GM21529 (cell line): ENCODE data around the gene FCGR2B.
"Not testable (repeated sequence)": the region's sequence is repeated elsewhere in the genome, so short reads cannot be mapped to it uniquely, and the experiment has no call there.

Experiments used
- ATAC-seq: cut with Tn5 transposase; IDR thresholded peaks from one replicate; pipeline ENCODE4 v1.9.1; 2021; ENCODE audit not compliant: unreplicated experiment

Gene FCGR2B

DNA sequence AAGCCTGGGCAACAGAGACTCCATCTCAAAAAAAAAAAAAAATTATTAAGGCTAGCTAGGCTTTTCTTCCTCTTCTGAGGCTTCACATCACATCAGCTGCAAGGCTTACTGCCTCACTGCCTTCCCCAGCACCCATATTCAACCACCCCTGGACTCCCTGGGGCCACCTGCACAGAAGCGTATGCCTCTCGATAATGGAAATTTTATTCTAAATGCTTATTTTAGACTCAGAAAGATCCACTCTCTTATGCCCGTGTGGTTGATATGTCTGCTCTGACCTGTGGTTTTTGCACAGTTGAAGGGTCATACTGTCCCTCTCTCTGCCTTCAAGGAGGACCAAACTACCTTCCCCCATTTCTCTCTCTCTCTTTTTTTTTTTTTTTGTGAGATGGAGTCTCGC is 42.6 kb downstream of the FCGR2B start:
- ATAC-seq: peak; percentile 34

GRCh38 chr1:161706113-161706481 is 43.2 kb downstream of the FCGR2B start:
- no peak for ATAC-seq

DNA sequence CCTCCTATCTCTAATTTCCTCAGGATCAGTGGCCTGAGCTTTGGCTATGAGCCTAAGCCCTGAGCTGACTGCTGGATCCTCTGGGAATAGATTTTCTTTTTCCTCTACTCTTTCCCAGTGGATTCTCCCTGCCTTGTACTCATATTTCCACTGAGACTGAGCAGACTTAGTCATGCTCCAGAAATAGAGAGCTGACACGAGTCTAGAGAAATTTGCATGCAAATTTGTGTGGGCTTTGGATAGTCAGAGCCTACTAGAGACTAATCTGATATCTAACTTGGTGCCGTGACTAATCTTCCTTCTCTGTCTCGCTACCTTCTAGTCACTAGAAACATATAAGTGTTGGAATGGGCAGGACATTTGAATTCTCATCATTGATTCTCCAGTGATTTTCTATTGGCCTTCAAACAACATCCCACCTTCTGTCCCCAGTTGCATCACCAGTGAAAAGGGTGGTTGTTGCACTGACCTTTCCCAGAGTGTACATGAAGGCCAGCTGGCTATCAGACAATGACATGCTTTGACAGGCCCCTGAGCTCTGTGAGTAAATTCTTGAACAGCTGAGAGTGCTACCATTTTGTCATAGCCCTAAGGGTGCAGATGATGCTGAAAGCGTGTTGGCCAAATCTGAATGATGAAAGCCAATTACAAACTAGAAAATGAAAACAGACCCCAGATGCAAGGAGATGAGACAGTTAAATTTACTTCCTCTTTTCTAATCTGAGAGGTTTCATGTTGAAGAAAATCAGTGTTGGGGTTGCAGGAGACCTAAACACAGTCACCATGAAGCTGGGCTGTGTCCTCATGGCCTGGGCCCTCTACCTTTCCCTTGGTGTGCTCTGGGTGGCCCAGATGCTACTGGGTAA is 43.8 kb downstream of the FCGR2B start, which contains the start of gene FCRLA:
TSS of gene FCRLA (plus strand) at position 748 of the 866 bp plus-strand sequence. CDS start at position 784, 36 bp downstream.
- peak; percentile 58 for ATAC-seq

DNA sequence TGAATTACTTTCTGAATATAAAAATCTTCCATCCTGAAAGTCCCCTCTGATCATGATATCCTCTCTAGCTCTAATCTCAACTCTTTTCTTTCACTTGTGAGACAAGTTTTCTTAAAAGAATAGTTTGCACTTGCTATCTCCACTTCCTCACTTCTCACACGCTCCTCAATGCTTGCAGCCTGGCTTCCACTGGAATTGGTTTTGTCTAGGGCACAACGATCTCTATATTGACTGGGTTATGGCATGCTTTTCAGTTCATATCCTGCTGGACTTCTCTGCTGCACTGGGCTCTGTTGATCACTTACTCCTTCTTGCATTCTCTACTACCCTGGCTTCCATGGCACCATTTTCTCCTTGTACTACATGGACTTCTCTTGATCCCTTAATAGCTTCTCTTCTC is 44.6 kb downstream of the FCGR2B start:
- ATAC-seq: no peak

DNA sequence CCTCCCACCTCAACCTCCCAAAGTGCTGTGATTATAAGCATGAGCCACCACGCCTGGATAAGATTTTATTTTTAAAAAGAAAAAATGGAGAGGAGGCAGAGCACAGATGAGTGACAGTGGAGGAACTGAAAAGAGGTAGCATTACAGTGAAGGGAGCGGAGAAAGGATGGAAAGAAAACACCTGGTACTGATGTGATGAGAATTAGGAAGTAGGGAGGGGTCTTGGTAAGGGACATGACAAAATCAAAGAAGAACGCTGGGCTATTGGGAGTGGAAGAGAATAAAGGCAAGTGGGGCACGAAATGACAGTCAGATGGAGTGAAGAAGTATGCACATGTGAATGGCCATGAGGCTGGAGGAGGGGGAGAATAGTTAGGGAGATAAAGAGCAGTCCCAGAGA is 46.4 kb downstream of the FCGR2B start:
- ATAC-seq: no peak

GRCh38 chr1:161710560-161710959 is 47.6 kb downstream of the FCGR2B start:
- ATAC-seq: no peak

GRCh38 chr1:161718559-161719324 is 55.8 kb downstream of the FCGR2B start:
- peak; percentile 57 for ATAC-seq

DNA sequence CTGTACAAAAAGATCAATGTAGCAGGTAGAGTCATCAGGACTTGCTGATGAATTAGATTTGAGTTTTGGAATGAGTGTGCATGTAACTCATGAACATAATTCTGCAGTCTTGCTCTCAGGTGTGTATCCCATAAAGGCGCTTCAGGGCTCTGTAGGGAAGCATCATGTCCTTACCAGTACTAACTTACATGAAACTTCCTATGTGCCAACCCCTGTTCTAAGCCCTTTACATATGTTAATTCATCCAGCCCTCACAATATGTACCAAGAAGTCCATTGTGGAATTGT is 56.3 kb downstream of the FCGR2B start:
- peak; percentile 49 for ATAC-seq

- ATAC-seq: no peak
These were observed 57.5 kb downstream of the FCGR2B start for GRCh38 chr1:161720422-161720821.

DNA sequence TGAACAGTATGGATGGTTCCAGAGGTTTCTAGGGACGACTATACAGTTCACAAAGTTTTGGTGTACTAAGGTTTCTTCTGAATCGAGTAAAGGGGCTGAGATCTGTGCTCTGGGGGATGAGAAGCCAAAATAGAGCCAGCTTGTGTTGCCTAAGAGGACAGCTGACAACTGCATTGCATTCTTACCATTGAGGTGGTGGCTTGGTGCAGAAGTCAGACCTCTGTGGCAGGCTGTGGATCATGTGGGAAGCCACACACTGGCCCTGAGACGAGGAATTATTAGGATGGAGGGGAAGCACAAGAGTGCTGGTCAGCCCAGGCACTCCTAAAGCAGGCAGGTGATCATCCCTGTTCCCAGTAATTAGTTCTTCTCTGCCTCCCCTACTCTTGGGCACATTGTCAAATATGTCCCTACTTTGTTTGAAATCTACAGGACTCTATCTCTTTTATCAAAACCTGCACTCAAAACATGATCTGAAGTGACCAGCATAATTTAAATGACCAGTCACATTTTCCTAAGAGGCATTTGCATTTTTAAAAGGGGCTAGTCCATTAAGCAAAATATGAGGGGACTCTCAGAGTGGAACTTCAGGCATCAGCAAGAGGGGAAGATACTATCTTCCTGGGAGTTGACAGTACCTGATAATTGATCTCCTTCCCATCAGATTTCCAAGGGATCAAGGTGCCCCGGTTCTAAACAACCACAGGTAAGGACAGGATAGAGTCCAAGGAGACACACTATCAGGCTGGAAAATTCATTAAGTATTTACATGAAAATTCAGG is 58.2 kb downstream of the FCGR2B start, which contains the start of gene FCRLB:
TSS of gene FCRLB (plus strand) at position 589 of the 782 bp plus-strand sequence. CDS start 1,129 bp downstream, outside the sequence.
- ATAC-seq: no peak

DNA sequence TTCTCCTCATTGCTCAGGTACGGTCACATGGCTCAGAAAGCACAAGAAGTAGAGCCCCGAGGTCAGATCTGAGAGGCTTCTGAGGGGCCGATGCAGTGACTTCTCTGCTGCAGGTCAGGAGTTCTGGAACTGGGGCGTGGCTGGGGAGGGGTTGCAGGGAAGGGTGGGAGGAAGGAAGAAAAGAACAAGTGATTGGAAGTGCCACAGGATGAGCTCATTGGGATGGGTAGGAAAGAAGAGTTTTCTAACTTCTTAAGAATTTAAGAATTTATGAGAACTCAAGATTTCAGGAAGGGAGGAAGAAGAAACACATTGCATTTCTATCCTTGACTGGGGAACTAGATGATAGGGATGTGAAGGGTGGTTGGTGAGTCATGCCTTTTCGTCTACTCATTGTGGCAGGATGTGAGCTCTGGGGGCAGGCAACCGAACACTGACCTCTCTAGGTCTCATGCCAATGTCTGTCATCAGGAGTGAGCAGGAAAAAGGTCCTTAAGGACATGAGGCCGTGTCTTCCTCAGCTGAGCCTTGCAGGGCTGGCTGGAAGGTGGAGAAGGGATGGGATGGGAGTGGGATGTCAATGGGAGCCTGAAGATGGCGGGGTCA is 58.9 kb downstream of the FCGR2B start:
- ATAC-seq: no peak

- ATAC-seq: no peak
These were observed 59.5 kb downstream of the FCGR2B start for GRCh38 chr1:161722406-161722805.

GRCh38 chr1:161723459-161724141 is 60.7 kb downstream of the FCGR2B start:
- ATAC-seq: no peak

DNA sequence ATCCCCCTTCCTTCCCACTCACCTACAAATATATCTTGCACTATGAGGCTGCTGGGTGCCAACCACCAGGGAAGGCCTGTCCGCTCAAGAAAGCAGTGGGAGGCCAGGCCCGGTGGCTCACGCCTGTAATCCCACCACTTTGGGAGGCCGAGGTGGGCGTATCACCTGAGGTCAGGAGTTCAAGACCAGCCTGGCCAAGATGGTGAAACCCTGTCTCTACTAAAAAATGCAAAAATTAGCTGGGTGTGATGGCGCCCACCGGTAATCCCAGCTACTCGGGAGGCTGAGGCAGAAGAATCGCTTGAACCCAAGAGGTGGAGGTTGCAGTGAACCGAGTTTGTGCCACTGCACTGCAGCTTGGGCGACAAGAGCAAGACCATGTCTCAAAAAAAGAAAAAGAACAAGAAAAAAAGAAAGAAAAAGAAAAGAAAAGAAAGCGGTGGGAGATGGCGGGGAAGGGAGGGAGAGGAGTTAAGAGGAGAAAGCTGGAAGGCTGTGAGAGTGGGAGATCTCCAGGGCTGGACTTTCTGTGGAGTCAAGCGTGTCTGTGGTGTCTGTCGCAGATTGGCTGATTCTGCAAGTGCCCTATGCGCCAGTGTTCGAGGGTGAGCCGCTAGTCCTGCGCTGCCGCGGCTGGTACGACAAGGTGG is 62.4 kb downstream of the FCGR2B start:
- not testable (repeated sequence) for ATAC-seq

DNA sequence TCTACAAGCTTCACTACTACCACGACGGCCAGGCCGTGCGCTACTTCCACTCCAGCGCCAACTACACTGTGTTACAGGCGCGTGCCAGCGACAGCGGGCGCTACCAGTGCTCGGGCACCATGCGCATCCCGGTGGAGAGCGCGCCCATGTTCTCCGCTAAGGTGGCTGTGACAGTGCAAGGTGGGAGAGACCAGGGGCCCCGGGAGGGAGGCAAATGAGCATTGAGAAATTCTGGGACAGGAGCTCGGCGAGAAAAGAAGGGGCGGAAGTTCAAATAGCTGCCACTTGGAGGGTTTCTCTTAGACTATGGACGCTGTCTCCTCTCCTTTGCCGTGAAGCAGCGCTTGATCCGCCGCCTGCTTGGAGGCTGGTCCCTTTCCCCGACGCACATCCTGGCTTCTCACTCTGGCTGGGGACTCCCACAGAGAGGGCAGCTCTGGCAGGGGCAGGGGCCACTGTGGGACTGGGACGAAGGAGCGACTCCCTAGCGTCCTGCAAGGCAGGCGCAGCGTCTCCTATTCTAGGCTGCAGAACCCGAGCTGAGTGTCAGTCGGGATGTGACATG is 63.0 kb downstream of the FCGR2B start:
- ATAC-seq: peak; percentile 23

DNA sequence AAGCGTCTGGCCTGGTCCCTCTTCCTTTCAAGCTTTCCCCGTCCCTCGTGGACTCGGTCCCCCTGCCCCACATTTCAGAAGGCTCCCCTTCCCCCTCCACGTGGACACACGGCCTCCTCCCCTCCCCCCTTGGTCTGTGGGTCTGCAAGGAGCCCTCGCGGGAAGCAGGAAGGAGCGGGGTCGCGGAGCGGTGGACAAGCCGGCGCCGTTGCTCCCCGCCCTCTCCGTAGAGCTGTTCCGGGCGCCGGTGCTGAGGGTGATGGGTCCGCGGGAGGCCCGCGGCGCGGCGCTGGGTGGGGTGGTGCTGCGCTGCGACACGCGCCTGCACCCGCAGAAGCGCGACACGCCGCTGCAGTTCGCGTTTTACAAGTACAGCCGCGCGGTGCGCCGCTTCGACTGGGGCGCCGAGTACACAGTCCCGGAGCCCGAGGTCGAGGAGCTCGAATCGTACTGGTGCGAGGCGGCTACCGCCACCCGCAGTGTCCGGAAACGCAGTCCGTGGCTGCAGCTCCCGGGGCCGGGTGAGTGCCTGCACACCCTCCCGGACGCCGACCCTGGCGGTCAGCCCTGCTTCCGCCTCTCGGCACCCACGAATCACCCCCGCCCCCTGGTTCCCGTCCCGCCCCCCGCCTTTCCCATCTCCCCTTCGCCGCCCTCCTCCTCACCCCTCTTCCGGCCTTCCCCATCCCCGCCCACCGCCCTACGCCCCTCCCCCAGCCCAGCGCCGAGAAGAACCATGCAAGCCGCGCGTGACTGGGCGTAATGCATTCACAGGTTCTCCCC is 63.7 kb downstream of the FCGR2B start:
- ATAC-seq: peak; percentile 53

GRCh38 chr1:161727256-161727924 is 64.4 kb downstream of the FCGR2B start:
- peak; percentile 6 for ATAC-seq
